GM19324 (cell line): ENCODE results near the gene KLRD1.
"Not testable (repeated sequence)": the region's sequence is repeated elsewhere in the genome, so short reads cannot be mapped to it uniquely, and the experiment has no call there.

Experiments used
- ATAC-seq: cut with Tn5 transposase; IDR thresholded peaks from one replicate; pipeline ENCODE4 v1.9.1; 2021; ENCODE audit warnings: mild to moderate bottlenecking, moderate library complexity; ENCODE audit not compliant: unreplicated experiment, low FRiP score

Gene KLRD1

GRCh38 chr12:10367714-10368113 lies 60.0 kb downstream of the KLRD1 start:
- not testable (repeated sequence) for ATAC-seq

- ATAC-seq = no peak
Observed at GRCh38 chr12:10368206-10369171, 60.8 kb downstream of the KLRD1 start.

GRCh38 chr12:10369557-10370415 lies 62.1 kb downstream of the KLRD1 start:
- no peak for ATAC-seq

- not testable (repeated sequence) for ATAC-seq
Observed at GRCh38 chr12:10371893-10372535, 64.3 kb downstream of the KLRD1 start.

GRCh38 chr12:10372559-10372958 lies 64.9 kb downstream of the KLRD1 start:
- no peak for ATAC-seq

GRCh38 chr12:10374624-10375018 lies 67.0 kb downstream of the KLRD1 start:
- ATAC-seq = no peak

GRCh38 chr12:10378737-10379136 lies 71.1 kb downstream of the KLRD1 start:
- ATAC-seq = not testable (repeated sequence)
